Measurements from ENCODE around the gene ENPP3.

Gene ENPP3

DNA sequence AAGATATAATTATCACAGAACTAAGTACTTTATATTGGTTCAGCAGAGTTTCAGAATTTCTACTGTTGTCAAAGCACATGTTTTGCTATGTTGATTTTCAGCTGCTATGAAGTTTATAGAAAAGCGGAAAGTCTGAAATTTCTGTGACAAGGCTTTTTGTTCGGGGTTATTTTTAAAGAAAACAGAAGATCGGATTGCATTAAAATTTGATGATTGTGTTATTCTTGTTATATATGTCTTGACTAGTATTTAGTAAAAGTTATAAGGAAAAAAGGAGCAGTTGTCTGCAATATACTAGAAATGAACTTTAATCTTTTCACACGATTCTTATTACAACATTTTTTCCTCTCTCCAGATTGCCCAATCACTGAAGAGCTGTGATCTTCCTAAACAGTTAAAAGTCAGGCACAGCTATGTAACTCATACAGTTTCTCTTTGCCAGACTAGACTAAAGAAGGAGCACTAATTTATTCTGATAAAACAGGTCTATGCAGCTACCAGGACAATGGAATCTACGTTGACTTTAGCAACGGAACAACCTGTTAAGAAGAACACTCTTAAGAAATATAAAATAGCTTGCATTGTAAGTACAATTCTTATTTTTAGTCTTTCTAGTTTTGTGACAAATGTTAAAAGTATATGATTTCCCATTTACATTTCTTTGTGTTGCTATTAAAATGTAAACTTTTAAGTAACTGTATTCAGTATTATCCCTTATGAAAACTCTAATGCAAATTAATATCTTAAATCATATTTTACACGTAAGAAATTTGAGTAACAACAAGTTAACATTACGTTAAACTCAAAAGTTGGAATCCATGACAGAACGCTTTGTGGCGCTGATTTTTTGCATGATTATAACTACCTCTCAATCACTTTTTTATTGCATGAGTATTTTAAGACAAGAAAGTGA lies at the start of gene ENPP3:
TSS of gene ENPP3 (plus strand) at position 423 of the 913 bp plus-strand sequence. CDS start at position 506, 83 bp downstream.
- no peak for DNase-seq (ENCODE audit: low spot score)

GRCh38 chr6:131587909-131588308 lies 49.2 kb upstream of the ENPP3 start:
- no peak overlapping the region for H3K4me3 ChIP-seq (ENCODE audit: severe bottlenecking)
- H3K9me3 ChIP-seq (ENCODE audit: severe bottlenecking) = no peaks in the 10 kb centered on the region
- H3K27ac ChIP-seq (ENCODE audit: poor library complexity, severe bottlenecking) = no peak overlapping the region
- no peak for TF ChIP-seq CTCF (IDR thresholded peaks at IDR 0.05; ENCODE audit: poor library complexity, severe bottlenecking)
- no peaks in the 10 kb centered on the region for H3K4me1 ChIP-seq (ENCODE audit: insufficient read depth, poor library complexity, severe bottlenecking)
- ATAC-seq (ENCODE audit: low read depth) (no peak), DNase-seq (ENCODE audit: low spot score) (no peak)
- peaks cover 92% of the 10 kb centered on the region for H3K36me3 ChIP-seq (ENCODE audit: low read depth)
- H3K27me3 ChIP-seq (ENCODE audit: insufficient read depth, poor library complexity, severe bottlenecking) = no peaks in the 10 kb centered on the region

More for the DNA sequence above, at the start of gene ENPP3:
- TF ChIP-seq CTCF (IDR thresholded peaks at IDR 0.05; ENCODE audit: poor library complexity, severe bottlenecking) = no peak
- no peaks in the 10 kb centered on the region for H3K36me3 ChIP-seq (ENCODE audit: low read depth)
- no peak within 1 kb of the TSS for H3K4me3 ChIP-seq (ENCODE audit: severe bottlenecking)
- no peak for ATAC-seq (ENCODE audit: low read depth)
- no peaks in the 10 kb centered on the region for H3K27me3 ChIP-seq (ENCODE audit: insufficient read depth, poor library complexity, severe bottlenecking)
- no peaks in the 10 kb centered on the region for H3K4me1 ChIP-seq (ENCODE audit: insufficient read depth, poor library complexity, severe bottlenecking)
- H3K9me3 ChIP-seq (ENCODE audit: severe bottlenecking) = no peaks in the 10 kb centered on the region
- no peak within 1 kb of the TSS for H3K27ac ChIP-seq (ENCODE audit: poor library complexity, severe bottlenecking)

GRCh38 chr6:131588643-131589042 lies 48.5 kb upstream of the ENPP3 start:
- Histone ChIP-seq H3K27me3 (ENCODE audit: insufficient read depth, poor library complexity, severe bottlenecking) (no peaks in the 10 kb centered on the region), H3K9me3 (ENCODE audit: severe bottlenecking) (no peaks in the 10 kb centered on the region), H3K4me3 (ENCODE audit: severe bottlenecking) (no peak overlapping the region), H3K36me3 (ENCODE audit: low read depth) (peaks cover 92% of the 10 kb centered on the region), H3K4me1 (ENCODE audit: insufficient read depth, poor library complexity, severe bottlenecking) (no peaks in the 10 kb centered on the region), H3K27ac (ENCODE audit: poor library complexity, severe bottlenecking) (no peak overlapping the region)
- no peak for TF ChIP-seq CTCF (IDR thresholded peaks at IDR 0.05; ENCODE audit: poor library complexity, severe bottlenecking)
- no peak for ATAC-seq (ENCODE audit: low read depth)
- no peak for DNase-seq (ENCODE audit: low spot score)

DNA sequence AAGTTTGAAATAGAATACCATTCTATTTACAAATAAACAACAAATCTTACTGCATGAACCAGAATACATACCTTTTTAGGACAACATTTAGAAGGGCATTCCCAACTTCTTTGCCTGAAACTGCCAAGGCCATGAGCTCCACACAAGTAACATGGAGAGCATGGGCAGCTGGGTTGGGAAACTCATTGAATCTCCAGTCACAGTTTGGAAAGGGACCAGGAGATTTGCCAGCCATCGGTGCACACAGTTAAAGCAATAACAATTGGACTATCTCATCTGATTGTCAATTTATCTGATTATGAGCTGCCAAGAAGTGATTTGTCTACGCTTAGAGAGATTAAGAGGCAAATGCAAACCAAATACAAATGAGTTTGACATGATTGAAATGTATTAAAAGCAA lies 44.2 kb upstream of the ENPP3 start:
- H3K4me3 ChIP-seq (ENCODE audit: severe bottlenecking) = no peak overlapping the region
- TF ChIP-seq CTCF (IDR thresholded peaks at IDR 0.05; ENCODE audit: poor library complexity, severe bottlenecking) = no peak
- H3K4me1 ChIP-seq (ENCODE audit: insufficient read depth, poor library complexity, severe bottlenecking) = no peaks in the 10 kb centered on the region
- no peaks in the 10 kb centered on the region for H3K27me3 ChIP-seq (ENCODE audit: insufficient read depth, poor library complexity, severe bottlenecking)
- no peaks in the 10 kb centered on the region for H3K9me3 ChIP-seq (ENCODE audit: severe bottlenecking)
- no peak overlapping the region for H3K27ac ChIP-seq (ENCODE audit: poor library complexity, severe bottlenecking)
- H3K36me3 ChIP-seq (ENCODE audit: low read depth) = peaks cover 98% of the 10 kb centered on the region
- DNase-seq (ENCODE audit: low spot score) (no peak), ATAC-seq (ENCODE audit: low read depth) (no peak)

DNA sequence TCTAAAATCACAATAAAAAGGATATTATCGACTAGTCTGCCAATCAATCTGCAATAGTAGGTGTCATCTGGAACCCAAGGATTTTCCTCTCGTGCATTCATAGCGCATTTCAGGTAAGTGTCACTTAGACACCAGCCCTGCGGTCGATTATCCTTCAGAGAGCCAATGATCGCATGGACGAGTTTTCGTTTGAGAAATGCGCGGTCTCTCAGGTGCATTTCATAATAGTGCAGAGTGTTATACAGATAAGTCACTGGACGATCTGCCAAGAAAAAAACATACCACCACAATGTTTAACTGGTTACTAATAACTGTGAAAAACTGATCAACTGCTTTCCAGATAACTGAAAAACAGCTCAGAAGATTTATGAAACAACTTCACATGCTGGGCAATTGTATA lies 43.0 kb upstream of the ENPP3 start:
- H3K36me3 ChIP-seq (ENCODE audit: low read depth) = peaks cover 98% of the 10 kb centered on the region
- no peaks in the 10 kb centered on the region for H3K9me3 ChIP-seq (ENCODE audit: severe bottlenecking)
- no peak for ATAC-seq (ENCODE audit: low read depth)
- TF ChIP-seq CTCF (IDR thresholded peaks at IDR 0.05; ENCODE audit: poor library complexity, severe bottlenecking) = no peak
- no peak overlapping the region for H3K27ac ChIP-seq (ENCODE audit: poor library complexity, severe bottlenecking)
- no peak overlapping the region for H3K4me3 ChIP-seq (ENCODE audit: severe bottlenecking)
- no peak for DNase-seq (ENCODE audit: low spot score)
- H3K4me1 ChIP-seq (ENCODE audit: insufficient read depth, poor library complexity, severe bottlenecking) = no peaks in the 10 kb centered on the region
- H3K27me3 ChIP-seq (ENCODE audit: insufficient read depth, poor library complexity, severe bottlenecking) = no peaks in the 10 kb centered on the region
